Measurements from ENCODE around the gene LCE2C. TPM values are rescaled to one million over a fixed set of nuclear protein-coding genes. Genes with fewer than 3 reads are reported as not detected.

LCE2C gene
- total RNA-seq, 1 experiment from 2014 or later = not detected

GRCh38 chr1:152707860-152708259 lies 32.8 kb downstream of the LCE2C start, which contains the start of gene LCE4A:
Gene LCE4A, plus strand, starts transcription at chr1:152708160. Its CDS starts 916 bp downstream, at chr1:152709076.
- in situ Hi-C loops (cut with HindIII; ENCODE audit: low pct_unique_long_range_greater_than_20kb, low sequenced_read_pairs) = no loop called here
- Histone ChIP-seq H3K36me3 (ENCODE audit: control insufficient read depth, insufficient read depth, low read length) (no peaks in the 10 kb centered on the region), H3K9me3 (ENCODE audit: control insufficient read depth, insufficient read depth, low read depth, low read length) (no peaks in the 10 kb centered on the region), H3K27ac (ENCODE audit: low read length) (no peak within 1 kb of the TSS), H3K4me1 (ENCODE audit: control insufficient read depth, insufficient read depth, low read length) (no peaks in the 10 kb centered on the region), H3K27me3 (ENCODE audit: control insufficient read depth, insufficient read depth, low read length) (0 out of 2 replicates have a peak, but pooled peaks cover 2% of the 10 kb centered on the region), H3K4me3 (ENCODE audit: low read depth in 2 of 2, low read length in 2 of 2) (no peak within 1 kb of the TSS)
- BruUV-seq (replicated peaks) = no TSS peak
- POLR2A ChIA-PET = no interaction called here
- no peak for DNase-seq (ENCODE audit: low read depth, low spot score)
- CTCF ChIA-PET = no interaction called here
- no peak for TF ChIP-seq REST (IDR thresholded peaks at IDR 0.05; ENCODE audit: insufficient read depth in 1 of 2, low read depth in 2 of 2, low read length in 1 of 2)
- no peak for TF ChIP-seq SIN3A (IDR thresholded peaks at IDR 0.05; ENCODE audit: borderline replicate concordance, insufficient read depth, low read depth, low read length)
- no peak for TF ChIP-seq POLR2AphosphoS5 (IDR thresholded peaks at IDR 0.05; ENCODE audit: low read depth, low read length)
- no peak for TF ChIP-seq TCF7L2 (IDR thresholded peaks at IDR 0.05; ENCODE audit: low read depth, low read length)
- TF ChIP-seq CTCF (IDR thresholded peaks at IDR 0.05) = no peak
- intact Hi-C loops (cut with micrococcal nuclease; ENCODE audit: unreplicated experiment) = no loop called here
- no peak for ATAC-seq

GRCh38 chr1:152718238-152718637 lies 43.2 kb downstream of the LCE2C start:
- no peaks in the 10 kb centered on the region for H3K4me1 ChIP-seq (ENCODE audit: control insufficient read depth, insufficient read depth, low read length)
- H3K9me3 ChIP-seq (ENCODE audit: control insufficient read depth, insufficient read depth, low read depth, low read length) = no peaks in the 10 kb centered on the region
- ChIA-PET CTCF (no interaction called here), POLR2A (no interaction called here)
- H3K27ac ChIP-seq (ENCODE audit: low read length) = no peak overlapping the region
- no TSS peak for BruUV-seq (replicated peaks)
- H3K27me3 ChIP-seq (ENCODE audit: control insufficient read depth, insufficient read depth, low read length) = no peaks in the 10 kb centered on the region; the same call in 1 of the 2 replicates
- DNase-seq (ENCODE audit: low read depth, low spot score) (no peak), ATAC-seq (no peak)
- H3K4me3 ChIP-seq (ENCODE audit: low read depth in 2 of 2, low read length in 2 of 2) = no peak overlapping the region
- intact Hi-C loops (cut with micrococcal nuclease; ENCODE audit: unreplicated experiment) = no loop called here
- TF ChIP-seq SIN3A (IDR thresholded peaks at IDR 0.05; ENCODE audit: borderline replicate concordance, insufficient read depth, low read depth, low read length) (no peak), REST (IDR thresholded peaks at IDR 0.05; ENCODE audit: insufficient read depth in 1 of 2, low read depth in 2 of 2, low read length in 1 of 2) (no peak)
- H3K36me3 ChIP-seq (ENCODE audit: control insufficient read depth, insufficient read depth, low read length) = no peaks in the 10 kb centered on the region
- in situ Hi-C loops (cut with HindIII; ENCODE audit: low pct_unique_long_range_greater_than_20kb, low sequenced_read_pairs) = no loop called here

Measured in Panc1 (cell line).